Measurements from ENCODE around the gene HPS1. TPM values are rescaled to one million over a fixed set of nuclear protein-coding genes. Genes with fewer than 3 reads are reported as not detected.
A peak's percentile ranks its signal among the peaks of the same experiment; 100 is the strongest.

The HPS1 gene
- total and polyA plus RNA-seq, 2 of the 4 experiments (the other 2 are of a cell fraction): 14.0 to 55.2 TPM

- no peak overlapping the region for H3K56ac ChIP-seq (ENCODE audit: extremely low read depth, insufficient read depth, low read length)
- H3K9me1 ChIP-seq (ENCODE audit: insufficient read depth, low read length): 0 out of 2 replicates have a peak, but pooled peaks cover 2% of the 10 kb centered on the region
- intact Hi-C loops (cut with micrococcal nuclease): no loop called here
- no peak overlapping the region for H3K4me3 ChIP-seq (ENCODE audit: insufficient read depth, low read depth, low read length)
- H4K5ac ChIP-seq (ENCODE audit: low read depth, low read length): no peak overlapping the region
- H3K79me1 ChIP-seq (ENCODE audit: low read depth in 1 of 2, low read length in 2 of 2): no peaks in the 10 kb centered on the region
- H2AK5ac ChIP-seq (ENCODE audit: low read depth, low read length): no peak overlapping the region
- H3K27ac ChIP-seq (ENCODE audit: insufficient read depth, low read length): no peak overlapping the region
- H2BK5ac ChIP-seq (ENCODE audit: low read depth, low read length, poor library complexity, severe bottlenecking): no peak overlapping the region
- no TSS peak for BruUV-seq (replicated peaks)
- no peak for ATAC-seq (ENCODE audit: low read depth)
- no peak overlapping the region for H3K14ac ChIP-seq (replicated peaks; ENCODE audit: low read depth, low read length)
- no peak overlapping the region for H4K8ac ChIP-seq (ENCODE audit: low read depth in 2 of 2, low read length in 2 of 2)
- DNase-seq: no peak
- H2BK20ac ChIP-seq (ENCODE audit: low read depth, low read length): no peak overlapping the region
- H3K4ac ChIP-seq (ENCODE audit: low read depth, low read length): no peak overlapping the region
- H3K4me1 ChIP-seq (ENCODE audit: control insufficient read depth, insufficient read depth, low read length): peaks cover 5% of the 10 kb centered on the region; the same call in 1 of the 2 replicates
- peak overlapping the region; percentile 2 for H2AFZ ChIP-seq (replicated peaks; ENCODE audit: low read length, poor library complexity)
- no peaks in the 10 kb centered on the region for H3K36me3 ChIP-seq (ENCODE audit: control insufficient read depth, insufficient read depth, low read length)
- WGBS, 2 experiments (ENCODE audit: extremely low coverage in 2 of 2, insufficient read length in 1 of 2): 88% methylated on average over 6 of the region's 19 CpGs; no CpG with 5 or more reads in 1 of the 2 experiments
- no peak overlapping the region for H4K91ac ChIP-seq (ENCODE audit: insufficient read depth, low read depth, low read length)
- no peak overlapping the region for H2AK9ac ChIP-seq (replicated peaks; ENCODE audit: low read depth, low read length, poor library complexity)
- CTCF ChIA-PET: no interaction called here
- no peak overlapping the region for H3K4me2 ChIP-seq (ENCODE audit: low read depth, low read length)
- H4K20me1 ChIP-seq (ENCODE audit: insufficient read depth, low read length): no peaks in the 10 kb centered on the region
- no peak overlapping the region for H3K18ac ChIP-seq (ENCODE audit: low read depth, low read length)
- dilution Hi-C loops (cut with HindIII; ENCODE audit: low sequenced_read_pairs, unreplicated experiment): no loop called here
- TF ChIP-seq RAD21 (IDR thresholded peaks at IDR 0.05; ENCODE audit: low read length) (no peak), ELK1 (IDR thresholded peaks at IDR 0.05; ENCODE audit: borderline replicate concordance, low read depth, low read length) (no peak), MAFK (IDR thresholded peaks at IDR 0.05; ENCODE audit: low read depth, low read length) (no peak), CEBPB (IDR thresholded peaks at IDR 0.05; ENCODE audit: low read depth, low read length) (no peak), MAZ (IDR thresholded peaks at IDR 0.05; ENCODE audit: borderline replicate concordance, low read depth, low read length) (no peak)
- no peaks in the 10 kb centered on the region for H3K27me3 ChIP-seq (ENCODE audit: control insufficient read depth, insufficient read depth, low read length)
- in situ Hi-C loops (cut with MboI; ENCODE audit: low sequenced_read_pairs): no loop called here
- H2BK120ac ChIP-seq (ENCODE audit: low read depth, low read length): no peak overlapping the region
- POLR2A ChIA-PET (ENCODE audit: unreplicated experiment): no interaction called here
- H2BK15ac ChIP-seq (ENCODE audit: low read depth, low read length): no peak overlapping the region
- no peak overlapping the region for H3K9ac ChIP-seq (ENCODE audit: low read depth, low read length)
- no peak overlapping the region for H3K23ac ChIP-seq (ENCODE audit: low read depth, low read length)
- H3K9me3 ChIP-seq (ENCODE audit: control insufficient read depth, insufficient read depth, low read length): no peaks in the 10 kb centered on the region
These were observed 78.9 kb downstream of the HPS1 start for GRCh38 chr10:98367604-98368451.

Small RNA genes within 50 kb of the gene (microRNA-seq; reads per million reads assigned to microRNA genes)
- gene MIR1287 (ENCODE audit: unreplicated experiment): 117 reads per million, percentile 55 among the genes with 10 or more reads in this experiment
- gene MIR4685 (ENCODE audit: insufficient read depth in 1 of 2, insufficient read length in 1 of 2, unreplicated experiment in 1 of 2): 0 to 0.73 reads per million in 2 experiments

Small RNA genes within 50 kb of the gene (small RNA-seq; reads per million reads assigned to genes)
- gene MIR4685: 0 reads per million in 5 experiments

Other genes starting within 250 kb of the HPS1 start
- gene LOXL4, start 178.7 kb downstream of the HPS1 start, total RNA-seq (2012; rRNA removed): 17.5 and 20.8 TPM in 2 replicates
- gene LOXL4, start 178.7 kb downstream of the HPS1 start, polyA plus RNA-seq (2012; rRNA removed): 24.9 and 26.7 TPM in 2 replicates
- gene PYROXD2, start 31.8 kb downstream of the HPS1 start, total RNA-seq (2012; rRNA removed): 5.8 and 6.5 TPM in 2 replicates
- 16.3 and 16.4 TPM in 2 replicates for gene PYROXD2, start 31.8 kb downstream of the HPS1 start, polyA plus RNA-seq (2012; rRNA removed)

Data from IMR-90 (cell line).